BLaER1 (cell line): ENCODE measurements around the gene METTL25B.

ENCODE experiments used
- H3K27ac ChIP-seq: shearing (Covaris generic); formaldehyde crosslinking; 2 replicates; pipeline ENCODE4 v1.8.1; 2022
- H3K27me3 ChIP-seq: shearing (Covaris generic); formaldehyde crosslinking; 2 replicates; pipeline ENCODE4 v1.8.1; 2022
- H3K36me3 ChIP-seq: shearing (Covaris generic); formaldehyde crosslinking; 2 replicates; pipeline ENCODE4 v1.8.1; 2022
- H3K4me1 ChIP-seq: shearing (Covaris generic); formaldehyde crosslinking; 2 replicates; pipeline ENCODE4 v1.8.1; 2022
- H3K4me2 ChIP-seq: shearing (Covaris generic); formaldehyde crosslinking; 2 replicates; pipeline ENCODE4 v1.8.1; 2022
- H3K4me3 ChIP-seq: shearing (Covaris generic); formaldehyde crosslinking; 2 replicates; pipeline ENCODE4 v1.8.1; 2022
- H3K9ac ChIP-seq: shearing (Covaris generic); formaldehyde crosslinking; 2 replicates; pipeline ENCODE4 v1.8.1; 2022
- H3K9me3 ChIP-seq: shearing (Covaris generic); formaldehyde crosslinking; 2 replicates; pipeline ENCODE4 v1.8.1; 2022
- H4K20me1 ChIP-seq: shearing (Covaris generic); formaldehyde crosslinking; 2 replicates; pipeline ENCODE4 v1.8.1; 2022
- Cebpa-rat ChIP-seq: shearing (Covaris generic); IDR thresholded peaks from 2 replicates; pipeline ENCODE4 v1.8.1; 2022

METTL25B gene

GRCh38 chr1:156721535-156721934, 6.7 kb upstream of the METTL25B start:
- H3K4me1 ChIP-seq = peaks cover 32% of the 10 kb centered on the region
- no peak overlapping the region for H3K9ac ChIP-seq
- no peak overlapping the region for H3K27ac ChIP-seq
- peaks cover 70% of the 10 kb centered on the region for H4K20me1 ChIP-seq
- H3K27me3 ChIP-seq = no peaks in the 10 kb centered on the region
- H3K36me3 ChIP-seq = peaks cover 73% of the 10 kb centered on the region
- no peaks in the 10 kb centered on the region for H3K9me3 ChIP-seq
- no peak overlapping the region for H3K4me3 ChIP-seq
- no peak for TF ChIP-seq Cebpa-rat
- H3K4me2 ChIP-seq = no peak overlapping the region

GRCh38 chr1:156725683-156726280, 2.5 kb upstream of the METTL25B start:
- H3K27me3 ChIP-seq = no peaks in the 10 kb centered on the region
- peaks cover 48% of the 10 kb centered on the region for H3K36me3 ChIP-seq
- peaks cover 70% of the 10 kb centered on the region for H4K20me1 ChIP-seq
- H3K4me1 ChIP-seq = peaks cover 50% of the 10 kb centered on the region
- H3K4me3 ChIP-seq = peak overlapping the region; percentile 87
- H3K27ac ChIP-seq = no peak overlapping the region
- H3K4me2 ChIP-seq = peak overlapping the region; percentile 99
- peak overlapping the region; percentile 91 for H3K9ac ChIP-seq
- TF ChIP-seq Cebpa-rat = no peak
- H3K9me3 ChIP-seq = no peaks in the 10 kb centered on the region

- peak overlapping the region; percentile 99 for H3K4me2 ChIP-seq
- H3K27ac ChIP-seq = peak overlapping the region; percentile 36; the same call in 1 of the 2 replicates
- peak overlapping the region; percentile 91 for H3K9ac ChIP-seq
- peaks cover 61% of the 10 kb centered on the region for H4K20me1 ChIP-seq
- H3K27me3 ChIP-seq = no peaks in the 10 kb centered on the region
- H3K9me3 ChIP-seq = no peaks in the 10 kb centered on the region
- peaks cover 44% of the 10 kb centered on the region for H3K4me1 ChIP-seq
- H3K4me3 ChIP-seq = peak overlapping the region; percentile 87
- peaks cover 39% of the 10 kb centered on the region for H3K36me3 ChIP-seq
- no peak for TF ChIP-seq Cebpa-rat
Observed at GRCh38 chr1:156726549-156727226, 1.6 kb upstream of the METTL25B start.

- H3K4me2 ChIP-seq = peak overlapping the region; percentile 99
- peak overlapping the region; percentile 87 for H3K4me3 ChIP-seq
- H3K9ac ChIP-seq = peak overlapping the region; percentile 91
- peaks cover 44% of the 10 kb centered on the region for H3K4me1 ChIP-seq
- H3K27ac ChIP-seq = peak overlapping the region; percentile 79
- no peaks in the 10 kb centered on the region for H3K9me3 ChIP-seq
- no peak for TF ChIP-seq Cebpa-rat
- peaks cover 38% of the 10 kb centered on the region for H3K36me3 ChIP-seq
- H3K27me3 ChIP-seq = no peaks in the 10 kb centered on the region
- H4K20me1 ChIP-seq = peaks cover 53% of the 10 kb centered on the region
Observed at GRCh38 chr1:156727492-156727891, 777 bp upstream of the METTL25B start.

- Histone ChIP-seq H3K27ac (peak within 1 kb of the TSS; percentile 79), H3K27me3 (no peaks in the 10 kb centered on the region), H3K36me3 (peaks cover 38% of the 10 kb centered on the region), H3K4me1 (peaks cover 44% of the 10 kb centered on the region), H3K9ac (peak within 1 kb of the TSS; percentile 91), H3K4me3 (peak within 1 kb of the TSS; percentile 87), H3K4me2 (peak within 1 kb of the TSS; percentile 99), H3K9me3 (no peaks in the 10 kb centered on the region), H4K20me1 (peaks cover 40% of the 10 kb centered on the region)
- TF ChIP-seq Cebpa-rat = no peak
Observed at GRCh38 chr1:156728599-156729462, 562 bp downstream of the METTL25B start, which contains the start of gene ISG20L2. ISG20L2 (minus strand) TSS chr1:156728766; CDS start chr1:156727652, 1,114 bp downstream.

GRCh38 chr1:156733989-156734584, 5.8 kb downstream of the METTL25B start:
- Histone ChIP-seq H3K9ac (no peak overlapping the region), H3K27me3 (no peaks in the 10 kb centered on the region), H3K36me3 (peaks cover 71% of the 10 kb centered on the region), H3K27ac (no peak overlapping the region), H3K4me3 (no peak overlapping the region), H3K4me1 (peaks cover 8% of the 10 kb centered on the region), H3K9me3 (no peaks in the 10 kb centered on the region), H3K4me2 (no peak overlapping the region), H4K20me1 (no peaks in the 10 kb centered on the region)
- TF ChIP-seq Cebpa-rat = no peak

GRCh38 chr1:156738407-156738806, 10.1 kb downstream of the METTL25B start:
- no peaks in the 10 kb centered on the region for H3K9me3 ChIP-seq
- H3K4me3 ChIP-seq = no peak overlapping the region
- peaks cover 78% of the 10 kb centered on the region for H3K36me3 ChIP-seq
- peaks cover 34% of the 10 kb centered on the region for H3K4me1 ChIP-seq
- no peak overlapping the region for H3K4me2 ChIP-seq
- H3K9ac ChIP-seq = no peak overlapping the region
- H3K27ac ChIP-seq = no peak overlapping the region
- H4K20me1 ChIP-seq = peaks cover 19% of the 10 kb centered on the region
- H3K27me3 ChIP-seq = no peaks in the 10 kb centered on the region
- no peak for TF ChIP-seq Cebpa-rat

GRCh38 chr1:156738916-156739315, 10.6 kb downstream of the METTL25B start:
- H3K9ac ChIP-seq = no peak overlapping the region
- no peak overlapping the region for H3K4me3 ChIP-seq
- no peak for TF ChIP-seq Cebpa-rat
- H3K4me2 ChIP-seq = no peak overlapping the region
- H3K27ac ChIP-seq = no peak overlapping the region
- peaks cover 39% of the 10 kb centered on the region for H3K4me1 ChIP-seq
- H3K9me3 ChIP-seq = no peaks in the 10 kb centered on the region
- H3K27me3 ChIP-seq = no peaks in the 10 kb centered on the region
- H3K36me3 ChIP-seq = peaks cover 78% of the 10 kb centered on the region
- H4K20me1 ChIP-seq = peaks cover 24% of the 10 kb centered on the region

GRCh38 chr1:156740237-156740740, 12.0 kb downstream of the METTL25B start:
- H3K4me2 ChIP-seq = peak overlapping the region; percentile 93
- H4K20me1 ChIP-seq = peaks cover 36% of the 10 kb centered on the region
- no peaks in the 10 kb centered on the region for H3K27me3 ChIP-seq
- peak overlapping the region; percentile 82 for H3K27ac ChIP-seq
- H3K4me3 ChIP-seq = peak overlapping the region; percentile 80
- peaks cover 77% of the 10 kb centered on the region for H3K36me3 ChIP-seq
- no peaks in the 10 kb centered on the region for H3K9me3 ChIP-seq
- TF ChIP-seq Cebpa-rat = no peak
- H3K9ac ChIP-seq = peak overlapping the region; percentile 85
- peaks cover 49% of the 10 kb centered on the region for H3K4me1 ChIP-seq
